K562 (cell line): ENCODE measurements around the gene VPS41.

Experiments used
- ELF1 ChIP-seq: fragments of 200-800 bp; sonication (Bioruptor generic); IDR thresholded peaks from 2 replicates; pipeline ENCODE4 v1.6.1; 2016; ENCODE audit warnings: missing genetic modification characterization, missing compliant biosample characterization
- EP300 ChIP-seq: IDR thresholded peaks from 2 replicates; pipeline ENCODE4 v1.6.1; 2012; ENCODE audit warnings: low read length, improper control_type of control experiment
- GABPA ChIP-seq: fragments of 200-800 bp; sonication (Bioruptor generic); conservative IDR thresholded peaks from 2 replicates; pipeline ENCODE4 v1.6.1; 2016; ENCODE audit warnings: low read depth, missing genetic modification characterization, missing compliant biosample characterization
- GATAD2A ChIP-seq: fragments of 450-650 bp; IDR thresholded peaks from 2 replicates; pipeline ENCODE4 v1.6.1; 2017
- PHF21A ChIP-seq: fragments of 450-650 bp; IDR thresholded peaks from 2 replicates; pipeline ENCODE4 v1.6.1; 2017; ENCODE audit warnings: low read depth, borderline replicate concordance
- POLR2AphosphoS2 ChIP-seq: IDR thresholded peaks from 2 replicates; pipeline ENCODE4 v1.6.1; 2012; ENCODE audit warnings: low read length, improper control_type of control experiment
- ZNF316 ChIP-seq: fragments of 450-650 bp; IDR thresholded peaks from 2 replicates; pipeline ENCODE4 v1.6.1; 2016
- ZNF644 ChIP-seq: fragments of 200-800 bp; sonication (Bioruptor generic); IDR thresholded peaks from 2 replicates; pipeline ENCODE4 v1.6.1; 2016; ENCODE audit warnings: low read depth, missing genetic modification characterization, missing compliant biosample characterization
- TF ChIP-seq, protein P1 (sequence below), 3 experiments: IDR thresholded peaks in 2 of 3; conservative IDR thresholded peaks in 1 of 3; 2 replicates each; pipeline ENCODE4 v1.5.1; 2011 to 2012; ENCODE audit warnings: low read length in 3 of 3, mild to moderate bottlenecking in 3 of 3, control low read depth in 2 of 3, improper control_type of control experiment in 1 of 3, inconsistent platforms in 1 of 3, low read depth in 1 of 3, mixed read lengths in 1 of 3, moderate library complexity in 1 of 3; ENCODE audit not compliant: insufficient read depth in 2 of 3

DNA sequence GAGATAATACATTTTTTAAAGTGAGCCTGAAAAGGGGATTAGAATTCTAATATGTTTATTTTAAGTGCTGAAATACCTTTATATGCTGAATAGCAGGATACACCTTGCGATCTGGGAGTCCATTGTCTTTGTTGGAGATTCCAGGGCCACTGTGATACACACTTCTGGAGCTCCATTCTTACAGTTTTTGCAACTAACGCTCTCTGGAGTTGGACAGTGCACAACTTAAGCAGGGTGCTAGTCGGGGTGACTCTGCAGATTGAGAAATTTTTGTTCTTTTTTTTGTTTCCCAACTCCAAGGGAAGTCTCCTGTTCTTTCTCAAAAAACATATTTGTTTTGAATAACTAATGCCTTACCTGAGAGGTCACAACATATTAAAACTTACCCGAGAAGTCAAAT is 45.0 kb upstream of the VPS41 start:
- TF ChIP-seq ELF1 (no peak), ZNF644 (no peak), GATAD2A (no peak), POLR2AphosphoS2 (no peak), EP300 (no peak), ZNF316 (no peak), PHF21A (no peak), GABPA (tag) (no peak)
- TF ChIP-seq, protein P1, sequence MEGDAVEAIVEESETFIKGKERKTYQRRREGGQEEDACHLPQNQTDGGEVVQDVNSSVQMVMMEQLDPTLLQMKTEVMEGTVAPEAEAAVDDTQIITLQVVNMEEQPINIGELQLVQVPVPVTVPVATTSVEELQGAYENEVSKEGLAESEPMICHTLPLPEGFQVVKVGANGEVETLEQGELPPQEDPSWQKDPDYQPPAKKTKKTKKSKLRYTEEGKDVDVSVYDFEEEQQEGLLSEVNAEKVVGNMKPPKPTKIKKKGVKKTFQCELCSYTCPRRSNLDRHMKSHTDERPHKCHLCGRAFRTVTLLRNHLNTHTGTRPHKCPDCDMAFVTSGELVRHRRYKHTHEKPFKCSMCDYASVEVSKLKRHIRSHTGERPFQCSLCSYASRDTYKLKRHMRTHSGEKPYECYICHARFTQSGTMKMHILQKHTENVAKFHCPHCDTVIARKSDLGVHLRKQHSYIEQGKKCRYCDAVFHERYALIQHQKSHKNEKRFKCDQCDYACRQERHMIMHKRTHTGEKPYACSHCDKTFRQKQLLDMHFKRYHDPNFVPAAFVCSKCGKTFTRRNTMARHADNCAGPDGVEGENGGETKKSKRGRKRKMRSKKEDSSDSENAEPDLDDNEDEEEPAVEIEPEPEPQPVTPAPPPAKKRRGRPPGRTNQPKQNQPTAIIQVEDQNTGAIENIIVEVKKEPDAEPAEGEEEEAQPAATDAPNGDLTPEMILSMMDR (IDR thresholded peaks at IDR 0.05 in 2 of 3, conservative IDR thresholded peaks at IDR 0.05 in 1 of 3; ENCODE audit: insufficient read depth in 2 of 3, low read depth in 1 of 3, low read length in 3 of 3), result no peak
